ENCODE measurements around the gene WNK1. TPM values are rescaled to one million over a fixed set of nuclear protein-coding genes. Genes with fewer than 3 reads are reported as not detected.
A peak's percentile ranks its signal among the peaks of the same experiment; 100 is the strongest.

WNK1 gene
- polyA plus RNA-seq, 2 of the 4 experiments (the other 2 are of a cell fraction): 88.4 to 98.0 TPM

DNA sequence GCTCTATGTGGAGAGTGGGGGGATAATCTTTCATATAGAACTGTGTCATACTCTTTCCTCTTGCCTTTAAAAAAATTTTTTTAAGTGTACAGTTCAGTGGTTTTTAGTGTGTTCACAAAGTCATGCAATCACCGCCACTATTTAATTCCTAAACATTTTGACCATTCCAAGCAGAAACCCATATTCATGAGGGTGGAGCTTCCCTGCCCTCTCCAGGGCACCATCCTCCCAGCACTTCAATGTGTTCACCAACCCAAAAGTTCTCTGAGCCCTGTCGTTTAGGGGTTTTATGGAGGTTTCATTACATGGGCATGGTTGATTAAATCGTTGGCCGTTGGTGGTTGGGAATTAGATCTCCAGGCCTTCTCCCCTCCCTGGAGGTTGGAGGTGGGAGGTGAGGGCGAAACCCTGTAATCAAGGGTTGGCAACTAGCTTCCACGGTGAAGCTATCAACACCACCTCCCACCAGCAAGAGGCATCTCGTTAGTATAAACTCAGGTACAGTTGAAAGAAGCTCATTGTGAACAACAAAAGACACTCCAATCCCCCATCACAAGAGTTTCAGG lies 42.8 kb upstream of the WNK1 start:
- FAIRE-seq: no peak
- ChIA-PET POLR2A (no interaction called here), CTCF (interaction anchor here (0.8 to 3.2 kb wide), 4 partner anchors 14 to 42 kb away, joined by 3 to 11 read pairs (median 4); no protein-coding TSS in a partner anchor)
- Histone ChIP-seq H3K4me1 (peaks cover 9% of the 10 kb centered on the region; the same call in 2 of the 3 replicates), H3K4me2 (no peak overlapping the region), H3K9me3 (no peaks in the 10 kb centered on the region), H3K4me3 (no peak overlapping the region), H3K27ac (no peak overlapping the region)
- no peak for DNase-seq (ENCODE audit: low read depth in 1 of 2, low spot score in 1 of 2)
- TF ChIP-seq ZNF302 (CRISPR knock-in tag; IDR thresholded peaks at IDR 0.05): no peak
- TF ChIP-seq RAD21 (conservative IDR thresholded peaks at IDR 0.05 in 1 of 2, IDR thresholded peaks at IDR 0.05 in 1 of 2): no peak
- no peak for TF ChIP-seq HEYL (CRISPR knock-in tag; IDR thresholded peaks at IDR 0.05)
- TF ChIP-seq, protein P1, sequence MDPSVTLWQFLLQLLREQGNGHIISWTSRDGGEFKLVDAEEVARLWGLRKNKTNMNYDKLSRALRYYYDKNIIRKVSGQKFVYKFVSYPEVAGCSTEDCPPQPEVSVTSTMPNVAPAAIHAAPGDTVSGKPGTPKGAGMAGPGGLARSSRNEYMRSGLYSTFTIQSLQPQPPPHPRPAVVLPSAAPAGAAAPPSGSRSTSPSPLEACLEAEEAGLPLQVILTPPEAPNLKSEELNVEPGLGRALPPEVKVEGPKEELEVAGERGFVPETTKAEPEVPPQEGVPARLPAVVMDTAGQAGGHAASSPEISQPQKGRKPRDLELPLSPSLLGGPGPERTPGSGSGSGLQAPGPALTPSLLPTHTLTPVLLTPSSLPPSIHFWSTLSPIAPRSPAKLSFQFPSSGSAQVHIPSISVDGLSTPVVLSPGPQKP (IDR thresholded peaks at IDR 0.05; ENCODE audit: low read depth, low read length): no peak
- TF ChIP-seq SMC3 (IDR thresholded peaks at IDR 0.05): no peak
- no peak for TF ChIP-seq MAZ (IDR thresholded peaks at IDR 0.05; ENCODE audit: borderline replicate concordance, low read depth, low read length)
- no peak for TF ChIP-seq POLR2AphosphoS2 (conservative IDR thresholded peaks at IDR 0.05; ENCODE audit: low read length)
- no peak for TF ChIP-seq ESRRA (IDR thresholded peaks at IDR 0.05; ENCODE audit: borderline replicate concordance, low read length)
- TF ChIP-seq KDM1A (IDR thresholded peaks at IDR 0.05; ENCODE audit: low read depth): no peak
- no peak for TF ChIP-seq BHLHE40 (IDR thresholded peaks at IDR 0.05; ENCODE audit: low read depth, low read length)
- TF ChIP-seq CBX2 (IDR thresholded peaks at IDR 0.05; ENCODE audit: borderline replicate concordance, low read depth): no peak
- no peak for TF ChIP-seq SREBF2 (IDR thresholded peaks at IDR 0.05)
- TF ChIP-seq CHD2 (IDR thresholded peaks at IDR 0.05; ENCODE audit: low read length, partially characterized antibody): no peak
- 88% methylated on average over 7 of the region's 7 CpGs for WGBS (ENCODE audit: missing lambda C conversion rate)
- ATAC-seq: no peak

- 47% methylated on average over 8 of the region's 8 CpGs for WGBS (ENCODE audit: missing lambda C conversion rate)
- ATAC-seq (peak in 1 of 2 experiments; percentile 55; a peak in 3 of 6 replicates), FAIRE-seq (no peak), DNase-seq (ENCODE audit: low read depth in 1 of 2, low spot score in 1 of 2) (no peak)
- CTCF ChIA-PET: interaction anchor here (1.8 kb wide), 1 partner anchor 38 kb away, joined by 4 read pairs; no protein-coding TSS in a partner anchor
- Histone ChIP-seq H3K4me2 (peak overlapping the region; percentile 39), H3K4me1 (peaks cover 9% of the 10 kb centered on the region; the same call in 2 of the 3 replicates), H3K9me3 (no peaks in the 10 kb centered on the region), H3K4me3 (no peak overlapping the region), H3K27ac (peak overlapping the region; percentile 8 to 64; a peak in 4 of 6 replicates)
- POLR2A ChIA-PET: no interaction called here
- no peak for TF ChIP-seq ATOH8 (CRISPR knock-in tag; IDR thresholded peaks at IDR 0.05; ENCODE audit: low read depth)
- peak; percentile 45 for TF ChIP-seq MAFK (IDR thresholded peaks at IDR 0.05; ENCODE audit: partially characterized antibody)
- TF ChIP-seq RAD21 (conservative IDR thresholded peaks at IDR 0.05 in 1 of 2, IDR thresholded peaks at IDR 0.05 in 1 of 2): no peak
- no peak for TF ChIP-seq POLR2AphosphoS2 (conservative IDR thresholded peaks at IDR 0.05; ENCODE audit: low read length)
- TF ChIP-seq NFE2L2 (conservative IDR thresholded peaks at IDR 0.05; ENCODE audit: low read length): no peak
- TF ChIP-seq RFX5 (IDR thresholded peaks at IDR 0.05): no peak
- no peak for TF ChIP-seq RNF2 (IDR thresholded peaks at IDR 0.05; ENCODE audit: borderline replicate concordance, low read depth)
Measured at GRCh38 chr12:712172-712863, 40.1 kb upstream of the WNK1 start.

DNA sequence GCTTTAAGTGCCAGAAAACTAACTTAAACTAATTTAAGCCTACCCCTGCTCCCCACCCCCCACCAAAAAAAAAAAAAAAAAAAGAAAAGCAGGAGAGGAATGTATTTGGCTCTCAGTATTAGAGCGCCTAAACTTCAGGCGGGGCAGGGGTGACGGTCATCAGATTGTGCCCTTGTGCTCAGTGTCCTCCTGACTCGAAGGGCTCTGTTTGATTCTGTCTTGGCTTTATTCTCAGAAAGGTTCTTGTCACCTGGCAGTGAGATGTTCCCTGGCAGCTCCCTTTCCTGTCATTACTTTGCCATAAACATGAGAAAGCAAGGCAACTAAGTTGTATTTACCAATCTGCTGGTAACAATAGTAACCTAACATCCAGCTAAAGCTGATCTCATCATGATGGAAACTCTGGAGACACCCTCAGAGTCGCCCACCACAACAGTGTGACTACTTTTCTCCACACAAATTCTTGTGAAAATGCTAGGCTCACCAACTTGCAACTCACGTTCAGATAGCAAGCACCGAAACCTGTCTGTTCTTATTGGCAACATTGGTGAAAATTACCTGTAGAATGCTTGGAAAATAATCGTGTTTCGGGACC lies 39.0 kb upstream of the WNK1 start:
- H3K27ac ChIP-seq: no peak overlapping the region
- H3K4me2 ChIP-seq: no peak overlapping the region
- peak in 1 of 2 experiments; percentile 38; a peak in 3 of 6 replicates for ATAC-seq
- CTCF ChIA-PET: interaction anchor here (0.9 to 1.8 kb wide), 2 partner anchors 23 to 37 kb away, joined by 3 to 4 read pairs; no protein-coding TSS in a partner anchor
- no peaks in the 10 kb centered on the region for H3K9me3 ChIP-seq
- POLR2A ChIA-PET: no interaction called here
- no peak overlapping the region for H3K4me3 ChIP-seq
- no peak for DNase-seq (ENCODE audit: low read depth in 1 of 2, low spot score in 1 of 2)
- WGBS (ENCODE audit: missing lambda C conversion rate): 85% methylated on average over 9 of the region's 9 CpGs
- FAIRE-seq: no peak
- H3K4me1 ChIP-seq: peaks cover 9% of the 10 kb centered on the region; the same call in 2 of the 3 replicates
- TF ChIP-seq BHLHE40 (IDR thresholded peaks at IDR 0.05; ENCODE audit: low read depth, low read length) (no peak), POLR2AphosphoS2 (conservative IDR thresholded peaks at IDR 0.05; ENCODE audit: low read length) (no peak), HOXB13 (CRISPR knock-in tag; IDR thresholded peaks at IDR 0.05; ENCODE audit: low read depth) (no peak), CEBPB (IDR thresholded peaks at IDR 0.05) (no peak), NR3C1 (IDR thresholded peaks at IDR 0.05) (no peak), REST (IDR thresholded peaks at IDR 0.05) (no peak), ESRRA (IDR thresholded peaks at IDR 0.05; ENCODE audit: borderline replicate concordance, low read length) (no peak), ZSCAN20 (CRISPR knock-in tag; IDR thresholded peaks at IDR 0.05) (no peak)
- TF ChIP-seq, protein P2, sequence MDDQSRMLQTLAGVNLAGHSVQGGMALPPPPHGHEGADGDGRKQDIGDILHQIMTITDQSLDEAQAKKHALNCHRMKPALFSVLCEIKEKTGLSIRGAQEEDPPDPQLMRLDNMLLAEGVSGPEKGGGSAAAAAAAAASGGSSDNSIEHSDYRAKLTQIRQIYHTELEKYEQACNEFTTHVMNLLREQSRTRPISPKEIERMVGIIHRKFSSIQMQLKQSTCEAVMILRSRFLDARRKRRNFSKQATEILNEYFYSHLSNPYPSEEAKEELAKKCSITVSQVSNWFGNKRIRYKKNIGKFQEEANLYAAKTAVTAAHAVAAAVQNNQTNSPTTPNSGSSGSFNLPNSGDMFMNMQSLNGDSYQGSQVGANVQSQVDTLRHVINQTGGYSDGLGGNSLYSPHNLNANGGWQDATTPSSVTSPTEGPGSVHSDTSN (IDR thresholded peaks at IDR 0.05): no peak

Measured in A549 (cell line).